Ammon's horn (tissue), 1 donor: ENCODE results near the gene MADD.
"Not testable (repeated sequence)": the region's sequence is repeated elsewhere in the genome, so short reads cannot be mapped to it uniquely, and the experiment has no call there.

Experiments used
- DNase-seq: peaks from one replicate; pipeline ENCODE4 v3.0.0-alpha.2; 2016; ENCODE audit warnings: low spot score

Gene MADD

DNA sequence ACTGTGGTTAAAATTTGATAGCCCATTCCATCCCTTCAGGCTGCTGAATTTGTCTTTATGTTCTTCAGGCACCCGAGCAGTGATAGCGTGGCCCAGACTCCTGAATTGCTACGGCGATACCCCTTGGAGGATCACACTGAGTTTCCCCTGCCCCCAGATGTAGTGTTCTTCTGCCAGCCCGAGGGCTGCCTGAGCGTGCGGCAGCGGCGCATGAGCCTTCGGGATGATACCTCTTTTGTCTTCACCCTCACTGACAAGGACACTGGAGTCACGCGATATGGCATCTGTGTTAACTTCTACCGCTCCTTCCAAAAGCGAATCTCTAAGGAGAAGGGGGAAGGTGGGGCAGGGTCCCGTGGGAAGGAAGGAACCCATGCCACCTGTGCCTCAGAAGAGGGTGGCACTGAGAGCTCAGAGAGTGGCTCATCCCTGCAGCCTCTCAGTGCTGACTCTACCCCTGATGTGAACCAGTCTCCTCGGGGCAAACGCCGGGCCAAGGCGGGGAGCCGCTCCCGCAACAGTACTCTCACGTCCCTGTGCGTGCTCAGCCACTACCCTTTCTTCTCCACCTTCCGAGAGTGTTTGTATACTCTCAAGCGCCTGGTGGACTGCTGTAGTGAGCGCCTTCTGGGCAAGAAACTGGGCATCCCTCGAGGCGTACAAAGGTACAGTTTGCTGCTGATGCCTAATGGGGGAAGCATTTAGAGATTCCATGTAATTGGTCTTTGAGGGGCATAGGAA lies 4.7 kb downstream of the MADD start:
- DNase-seq, result no peak

DNA sequence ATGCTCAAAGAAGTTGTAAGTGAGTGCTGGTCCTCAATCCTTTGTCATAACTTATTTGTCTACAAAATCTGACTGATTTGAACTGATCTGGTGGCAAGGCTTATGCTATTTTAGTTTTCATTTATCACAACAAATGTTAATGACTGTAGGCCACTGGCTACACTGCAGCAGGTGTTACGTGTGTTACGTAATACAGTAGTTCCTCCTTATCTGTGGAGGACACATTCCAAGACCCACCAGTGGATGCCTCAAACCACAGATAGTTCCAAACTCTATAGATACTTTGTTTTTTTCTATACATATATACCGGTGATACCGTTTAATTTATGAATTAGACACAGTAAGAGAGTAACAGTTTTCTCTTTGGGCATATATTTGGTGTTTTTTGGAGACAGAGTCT lies 7.0 kb downstream of the MADD start:
- DNase-seq, result no peak

DNA sequence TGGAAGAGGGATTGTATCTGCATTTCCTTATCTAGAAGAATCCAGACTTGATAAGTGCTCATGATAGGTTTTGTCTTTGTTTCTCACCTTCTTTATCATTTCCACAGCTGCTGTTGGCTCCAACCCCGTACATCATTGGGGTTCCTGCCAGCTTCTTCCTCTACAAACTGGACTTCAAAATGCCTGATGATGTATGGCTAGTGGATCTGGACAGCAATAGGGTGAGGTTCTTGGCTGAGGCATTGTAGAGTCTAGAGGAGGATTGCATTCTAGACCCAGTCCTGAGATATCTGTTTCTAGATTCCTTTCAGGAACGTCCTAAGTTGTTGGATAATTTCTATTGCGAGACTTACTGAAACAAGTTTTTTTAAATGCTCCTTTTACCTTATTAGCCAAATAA lies 8.1 kb downstream of the MADD start:
- DNase-seq, result no peak

DNA sequence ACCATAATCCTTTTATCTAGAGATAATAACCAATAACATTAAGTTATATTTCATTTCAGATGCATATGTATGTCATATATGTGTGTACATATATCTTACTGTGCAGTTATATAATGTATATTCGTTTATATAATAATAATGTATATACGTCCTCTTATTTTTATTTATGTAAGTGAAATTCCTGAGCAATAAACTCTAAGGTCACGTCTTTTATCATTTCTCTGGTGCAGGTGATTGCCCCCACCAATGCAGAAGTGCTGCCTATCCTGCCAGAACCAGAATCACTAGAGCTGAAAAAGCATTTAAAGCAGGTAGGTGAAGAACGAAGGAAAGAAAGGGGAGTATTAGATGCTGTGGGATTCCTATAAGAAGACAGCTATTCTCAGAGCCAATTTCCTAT lies 8.8 kb downstream of the MADD start:
- DNase-seq, result no peak

DNA sequence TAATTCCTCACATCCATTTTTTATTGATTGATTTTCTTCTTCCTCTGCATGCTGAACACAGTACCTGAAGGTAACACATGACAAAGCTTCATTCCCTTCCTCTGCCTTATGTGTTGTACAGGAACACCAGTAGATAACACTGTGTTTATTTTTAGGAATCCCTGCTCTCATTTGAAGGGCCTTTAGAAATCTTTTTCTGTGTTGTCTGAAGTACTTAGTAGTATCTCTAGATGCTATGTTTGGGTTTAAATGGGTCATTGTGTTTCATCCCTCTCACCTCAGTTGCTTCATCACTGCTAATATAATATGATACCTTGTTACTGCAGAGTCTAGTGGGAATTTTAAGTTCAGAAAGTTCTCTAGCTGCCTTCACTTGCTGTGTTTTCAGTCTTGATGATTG lies 10.2 kb downstream of the MADD start:
- DNase-seq, result no peak

DNA sequence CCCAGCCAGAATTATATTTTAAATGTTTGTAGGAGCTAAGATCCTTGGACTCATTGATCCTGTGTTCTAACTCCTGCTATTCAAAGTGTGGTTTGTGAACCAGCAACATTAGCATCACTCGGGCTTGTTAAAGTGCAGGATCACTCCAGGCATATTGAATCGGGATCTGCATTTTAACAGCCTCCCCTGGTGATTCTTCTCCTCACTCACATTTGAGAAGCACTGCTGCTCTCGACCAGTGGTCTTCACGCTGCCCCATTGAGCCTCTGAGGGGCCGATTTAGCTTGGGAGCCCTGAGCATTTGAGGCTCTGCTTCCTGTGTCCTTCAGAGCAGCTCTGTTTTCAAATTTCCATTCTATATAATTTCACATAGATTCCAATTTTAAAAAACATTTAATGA lies 10.9 kb downstream of the MADD start:
- DNase-seq, result no peak

DNA sequence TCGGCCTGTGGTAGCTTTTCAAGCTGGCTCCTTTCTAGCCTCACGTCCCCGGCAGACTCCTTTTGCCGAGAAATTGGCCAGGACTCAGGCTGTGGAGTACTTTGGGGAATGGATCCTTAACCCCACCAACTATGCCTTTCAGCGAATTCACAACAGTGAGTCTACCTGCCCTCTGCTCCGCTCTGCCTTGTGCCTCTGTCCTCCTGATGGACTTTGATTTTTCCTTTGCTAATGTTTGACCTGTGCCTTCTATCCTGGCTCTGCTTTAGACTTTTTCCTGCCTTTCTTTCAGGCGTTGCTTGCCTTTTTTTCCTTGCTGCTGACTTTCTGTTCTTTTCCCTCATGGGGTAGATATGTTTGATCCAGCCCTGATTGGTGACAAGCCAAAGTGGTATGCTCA lies 12.5 kb downstream of the MADD start:
- no peak for DNase-seq

DNA sequence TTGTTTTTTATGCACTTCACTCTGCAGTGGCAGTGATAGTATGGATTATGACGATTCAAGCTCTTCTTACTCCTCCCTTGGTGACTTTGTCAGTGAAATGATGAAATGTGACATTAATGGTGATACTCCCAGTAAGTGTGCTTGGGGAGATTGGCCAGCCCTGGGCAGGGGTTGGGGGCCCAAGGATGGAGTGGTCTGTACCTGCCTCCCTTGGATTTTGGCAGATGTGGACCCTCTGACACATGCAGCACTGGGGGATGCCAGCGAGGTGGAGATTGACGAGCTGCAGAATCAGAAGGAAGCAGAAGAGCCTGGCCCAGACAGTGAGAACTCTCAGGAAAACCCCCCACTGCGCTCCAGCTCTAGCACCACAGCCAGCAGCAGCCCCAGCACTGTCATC lies 14.2 kb downstream of the MADD start:
- DNase-seq, result no peak

DNA sequence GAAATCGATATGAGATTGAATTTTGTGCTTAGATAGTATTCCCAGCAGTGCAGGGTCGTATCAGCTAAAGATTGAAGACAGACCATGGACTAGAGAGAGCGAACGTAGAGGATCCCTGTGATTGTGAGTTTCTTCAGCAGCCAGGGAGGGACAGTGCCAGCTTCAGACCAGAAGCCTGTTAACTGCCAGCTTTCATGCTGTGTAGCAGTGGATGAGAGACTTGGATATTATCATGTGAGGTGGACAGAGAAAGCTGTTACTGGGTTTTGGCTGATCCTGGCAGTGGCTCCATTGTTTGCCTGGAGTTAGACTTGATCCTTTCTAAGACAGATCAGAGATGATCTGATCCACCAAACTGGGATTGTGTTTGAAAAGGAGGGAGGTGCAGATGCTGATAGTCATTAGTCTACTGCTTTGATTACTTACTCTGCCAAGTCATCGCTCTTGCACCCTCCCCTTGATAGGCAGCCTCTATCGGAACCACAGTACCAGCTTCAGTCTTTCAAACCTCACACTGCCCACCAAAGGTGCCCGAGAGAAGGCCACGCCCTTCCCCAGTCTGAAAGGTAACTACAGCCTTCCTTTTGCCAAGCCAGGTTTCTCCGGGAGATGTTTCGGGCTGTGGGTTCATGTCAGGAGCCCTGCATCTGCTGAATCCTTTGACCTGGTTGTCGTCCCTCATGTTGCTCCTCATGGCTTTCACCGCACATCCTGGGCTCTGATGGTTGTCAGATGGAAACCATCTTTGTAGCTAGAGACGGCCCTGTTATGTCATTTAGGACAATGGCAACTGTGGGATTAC lies 16.2 kb downstream of the MADD start:
- no peak for DNase-seq

DNA sequence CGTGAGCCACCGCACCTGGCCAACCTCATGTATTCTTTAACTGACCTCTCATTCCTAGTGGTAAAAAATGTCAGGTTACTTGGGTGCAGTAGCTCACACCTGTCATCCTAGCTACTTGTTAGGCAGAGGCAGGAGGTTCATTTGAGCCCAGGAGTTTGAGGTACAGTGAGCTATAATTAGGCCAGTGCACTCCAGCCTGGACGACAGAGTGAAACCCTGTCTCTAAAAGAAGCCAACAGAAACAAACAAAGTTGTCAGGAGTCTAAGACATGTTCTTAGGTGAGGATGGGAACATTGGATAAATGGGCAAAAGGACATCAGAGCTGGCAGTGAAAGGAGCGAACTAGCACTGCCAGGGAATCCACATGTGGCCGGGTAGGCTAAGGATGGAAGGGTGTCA lies 18.1 kb downstream of the MADD start:
- no peak for DNase-seq

DNA sequence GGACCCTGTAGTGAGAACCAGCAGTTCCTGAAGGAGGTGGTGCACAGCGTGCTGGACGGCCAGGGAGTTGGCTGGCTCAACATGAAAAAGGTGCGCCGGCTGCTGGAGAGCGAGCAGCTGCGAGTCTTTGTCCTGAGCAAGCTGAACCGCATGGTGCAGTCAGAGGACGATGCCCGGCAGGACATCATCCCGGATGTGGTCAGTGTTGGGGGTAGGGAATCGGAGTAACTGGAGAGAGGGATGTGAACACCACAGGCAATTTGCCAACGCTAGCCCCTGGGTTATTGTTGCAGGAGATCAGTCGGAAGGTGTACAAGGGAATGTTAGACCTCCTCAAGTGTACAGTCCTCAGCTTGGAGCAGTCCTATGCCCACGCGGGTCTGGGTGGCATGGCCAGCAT lies 19.9 kb downstream of the MADD start:
- DNase-seq, result no peak

DNA sequence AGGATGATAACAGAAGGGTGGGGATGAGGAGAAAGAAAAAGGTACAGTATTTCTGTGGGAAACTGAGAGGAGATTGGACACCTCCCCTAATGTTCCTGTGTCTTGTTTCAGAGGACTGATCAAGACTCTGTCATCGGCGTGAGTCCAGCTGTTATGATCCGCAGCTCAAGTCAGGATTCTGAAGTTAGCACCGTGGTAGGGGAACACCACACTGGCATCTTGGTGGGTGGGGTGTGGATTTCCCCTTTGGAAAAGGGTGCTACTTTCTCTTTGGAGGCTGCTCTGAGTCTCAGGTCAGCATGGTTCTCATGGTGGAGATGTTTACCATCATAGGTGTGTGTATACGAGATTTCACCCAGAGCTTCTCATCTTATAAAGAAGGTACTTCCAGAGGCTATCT lies 25.5 kb downstream of the MADD start:
- DNase-seq, result no peak

DNA sequence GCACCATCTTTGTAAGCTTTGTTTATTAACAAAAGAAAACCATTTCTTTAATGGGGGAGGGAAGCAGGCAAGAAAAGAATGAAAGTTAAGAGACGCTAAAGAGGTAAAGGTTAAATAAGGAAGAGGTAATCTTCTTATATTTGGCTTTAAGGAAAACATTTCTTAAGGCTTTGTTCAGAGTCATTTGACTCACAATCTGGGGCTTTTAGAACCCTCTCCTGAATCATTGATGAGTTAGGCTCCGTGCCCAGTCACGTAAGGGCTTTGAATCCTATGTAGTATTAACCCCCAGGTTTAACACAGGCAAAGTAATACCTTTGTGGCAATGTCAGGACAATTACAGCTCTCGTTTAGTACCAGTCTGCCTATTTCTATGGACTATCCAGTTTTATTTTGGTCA lies 26.1 kb downstream of the MADD start:
- no peak for DNase-seq

DNA sequence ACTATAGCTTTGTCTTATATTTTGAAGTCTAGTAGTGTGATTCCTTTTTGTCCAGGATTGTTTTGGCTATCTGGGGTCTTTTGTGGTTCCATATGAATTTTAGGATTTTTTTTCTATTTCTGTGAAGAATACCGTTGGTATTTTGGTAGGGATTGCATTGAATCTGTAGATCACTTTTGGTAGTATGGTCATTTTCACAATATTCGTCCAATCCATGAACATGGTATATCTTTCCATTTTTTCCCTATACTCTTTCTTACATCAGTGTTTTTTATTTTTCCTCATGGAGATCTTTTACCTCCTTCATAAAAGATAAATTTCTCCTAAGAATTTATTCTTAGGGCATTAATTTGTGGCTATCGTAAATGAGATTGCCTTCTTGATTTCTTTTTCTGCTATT lies 29.1 kb downstream of the MADD start:
- DNase-seq, result no peak

DNA sequence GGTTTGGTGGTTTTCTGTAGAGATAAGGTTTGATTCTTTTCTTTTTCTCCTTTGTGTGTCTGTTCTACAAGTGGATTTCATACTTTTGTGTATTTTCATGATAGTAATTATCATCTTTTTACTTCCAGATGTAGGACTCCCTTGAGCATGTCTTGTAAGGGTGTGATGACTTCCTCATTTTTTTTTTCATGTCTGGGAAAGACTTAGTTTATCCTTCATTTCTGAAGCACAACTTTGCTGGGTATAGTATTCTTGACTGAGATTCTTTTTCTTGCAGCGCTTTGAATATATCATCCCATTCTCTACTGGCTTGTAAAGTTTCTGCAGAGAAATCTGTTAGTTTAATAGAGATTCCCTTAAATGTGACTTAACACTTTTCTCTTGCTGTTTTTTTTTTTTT lies 32.9 kb downstream of the MADD start:
- no peak for DNase-seq

DNA sequence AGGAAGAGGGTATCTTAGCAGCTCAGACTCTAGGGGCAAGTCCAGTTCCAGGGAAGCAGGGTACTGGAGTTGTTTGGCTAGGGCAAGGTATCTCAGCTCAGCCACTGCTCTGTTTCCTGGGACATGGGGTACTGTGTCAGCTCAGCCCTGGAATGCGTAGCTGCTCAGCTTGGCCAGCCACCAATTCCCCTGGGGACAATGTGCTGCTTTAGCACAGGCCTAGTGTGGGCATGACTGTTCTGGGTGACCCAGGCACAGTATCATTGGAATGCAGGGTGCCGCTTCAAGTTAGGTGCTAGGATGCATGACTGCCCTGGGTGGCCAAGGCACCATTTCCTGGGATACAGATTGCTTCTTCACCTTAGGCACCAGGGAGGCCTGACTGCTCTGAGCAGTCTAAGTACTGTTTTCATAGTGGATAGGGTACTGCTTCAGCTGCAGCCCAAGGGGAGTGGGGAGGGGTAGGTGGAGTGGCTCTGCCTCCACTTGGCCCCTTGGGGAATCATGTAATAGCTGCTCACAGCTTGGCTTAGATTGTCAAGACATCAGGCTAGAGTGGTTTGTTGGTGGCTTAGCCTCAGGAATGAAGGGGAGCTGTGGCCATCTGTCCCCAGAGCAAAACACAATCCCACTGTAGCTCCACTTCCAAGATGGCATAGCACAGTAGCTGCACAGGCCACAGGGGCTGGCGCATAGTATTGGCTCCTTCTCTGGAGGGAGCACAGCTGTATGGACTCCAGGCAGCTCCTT lies 36.0 kb downstream of the MADD start:
- peak; percentile 85 for DNase-seq

DNA sequence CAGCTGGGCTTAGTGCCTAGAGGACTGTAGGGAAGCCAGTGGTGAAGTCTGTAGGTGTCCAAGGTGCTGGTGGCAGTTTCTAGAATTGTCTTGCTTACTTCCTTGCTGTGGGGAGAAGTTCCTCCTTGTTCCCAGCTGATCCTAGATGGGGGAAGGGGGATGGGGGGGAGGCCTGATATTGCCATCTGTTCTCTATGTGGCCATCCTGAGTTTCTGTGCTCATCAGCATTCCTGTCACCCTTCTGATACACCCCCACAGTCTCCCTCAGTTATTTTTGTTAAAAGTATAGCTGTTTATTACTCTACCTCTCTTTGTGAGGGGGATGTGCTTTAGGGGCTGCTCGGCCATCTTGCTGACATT lies 36.5 kb downstream of the MADD start:
- peak; percentile 41 for DNase-seq

DNA sequence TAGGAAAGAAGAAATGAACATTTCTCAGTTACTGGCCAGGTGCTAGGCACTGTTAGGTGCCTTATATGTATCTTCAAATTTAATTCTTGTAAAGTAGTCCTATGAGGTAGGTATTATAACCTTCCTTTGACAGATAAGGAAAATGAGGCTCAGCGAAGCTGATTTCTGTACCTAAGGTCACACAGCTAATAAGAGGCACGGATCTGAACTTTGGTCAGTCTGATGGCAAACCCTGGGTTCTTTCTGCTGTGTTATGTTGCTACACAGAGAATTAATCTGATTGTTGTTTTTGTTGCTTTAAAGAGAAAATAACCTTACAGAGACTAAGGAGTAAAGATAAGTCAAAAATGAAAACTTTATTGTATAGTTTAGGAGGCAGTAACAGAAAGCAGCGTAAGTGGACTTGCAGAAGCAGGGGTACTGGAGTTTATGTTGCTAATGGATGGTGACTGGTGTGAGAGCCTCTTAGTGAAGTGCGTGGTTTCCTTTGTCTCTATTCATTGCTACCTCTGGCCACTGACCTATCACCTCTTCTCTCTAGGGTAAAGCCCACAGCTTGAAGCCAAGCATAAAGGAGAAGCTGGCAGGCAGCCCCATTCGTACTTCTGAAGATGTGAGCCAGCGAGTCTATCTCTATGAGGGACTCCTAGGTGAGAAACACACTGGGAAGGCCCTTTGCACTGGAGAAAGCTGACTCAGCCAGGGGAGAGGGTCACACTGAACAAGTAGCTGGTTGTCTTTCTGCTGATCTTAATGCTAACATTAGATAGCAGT lies 38.3 kb downstream of the MADD start:
- no peak for DNase-seq

DNA sequence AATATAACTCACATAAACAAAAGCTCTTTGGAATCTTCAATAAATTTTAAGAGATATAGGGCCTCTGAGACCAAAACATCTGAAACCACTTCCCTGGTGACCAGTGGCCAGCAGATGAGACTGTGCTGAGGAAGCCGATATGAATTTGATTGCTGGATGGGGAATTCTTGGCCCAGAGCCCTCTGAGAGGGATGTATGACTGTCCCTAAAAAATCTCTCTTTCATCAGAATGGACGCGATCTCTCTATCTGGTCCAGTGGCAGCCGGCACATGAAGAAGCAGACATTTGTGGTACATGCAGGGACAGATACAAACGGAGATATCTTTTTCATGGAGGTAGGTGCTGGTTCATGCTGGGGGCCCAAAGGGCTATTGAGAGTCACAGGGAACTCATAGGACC lies 45.1 kb downstream of the MADD start:
- no peak for DNase-seq

DNA sequence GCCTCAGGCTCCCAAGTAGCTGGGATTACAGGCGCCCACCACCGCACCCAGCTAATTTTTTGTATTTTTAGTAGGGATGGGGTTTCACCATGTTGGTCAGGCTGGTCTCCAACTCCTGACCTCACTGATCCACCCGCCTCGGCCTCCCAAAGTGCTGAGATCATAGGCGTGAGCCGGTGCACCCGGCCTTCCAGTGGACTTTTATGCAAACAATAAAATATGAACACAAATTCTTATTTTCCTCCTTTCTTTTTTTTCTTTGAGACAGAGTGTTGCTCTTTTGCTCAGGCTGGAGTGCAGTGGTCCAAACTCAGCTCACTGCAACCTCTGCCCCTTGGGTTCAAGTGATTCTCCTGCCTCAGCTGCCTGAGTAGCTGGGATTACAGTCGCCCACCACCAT lies 46.6 kb downstream of the MADD start:
- DNase-seq, result not testable (repeated sequence)

DNA sequence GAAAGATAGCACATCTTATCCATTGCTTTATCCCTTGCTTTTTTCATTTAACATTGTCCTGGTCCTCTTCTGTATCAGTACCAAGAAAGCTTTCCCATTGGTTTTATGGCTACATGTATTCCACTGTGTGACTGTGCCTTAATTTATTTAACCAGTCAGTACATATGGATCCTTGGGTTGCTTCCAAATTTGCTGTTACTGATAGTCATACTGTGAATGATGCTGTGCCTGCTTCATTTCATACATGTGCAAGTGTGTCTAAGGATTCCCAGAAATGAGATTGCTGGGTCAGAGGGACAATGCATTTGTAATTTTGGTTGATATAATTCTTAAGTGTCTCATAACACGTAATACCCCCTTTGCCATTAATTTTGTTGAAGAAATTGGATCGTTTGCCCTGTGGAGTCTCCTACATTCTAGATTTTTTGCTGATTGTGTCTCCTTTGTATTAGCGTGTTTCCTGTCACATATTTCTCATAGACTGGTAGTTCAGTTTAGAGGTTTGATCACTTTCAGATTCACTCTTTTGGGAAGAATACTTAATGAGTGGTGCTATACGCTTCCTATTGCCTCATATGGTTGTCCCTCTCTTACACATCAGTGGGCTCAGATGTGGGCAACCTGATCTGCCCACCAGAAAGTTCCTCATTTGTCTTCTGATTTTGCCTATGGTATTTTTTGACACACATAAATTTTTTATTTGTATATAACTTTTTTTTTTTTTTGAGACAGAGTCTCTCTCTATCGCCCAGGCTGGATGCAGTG lies 47.3 kb downstream of the MADD start:
- no peak for DNase-seq

DNA sequence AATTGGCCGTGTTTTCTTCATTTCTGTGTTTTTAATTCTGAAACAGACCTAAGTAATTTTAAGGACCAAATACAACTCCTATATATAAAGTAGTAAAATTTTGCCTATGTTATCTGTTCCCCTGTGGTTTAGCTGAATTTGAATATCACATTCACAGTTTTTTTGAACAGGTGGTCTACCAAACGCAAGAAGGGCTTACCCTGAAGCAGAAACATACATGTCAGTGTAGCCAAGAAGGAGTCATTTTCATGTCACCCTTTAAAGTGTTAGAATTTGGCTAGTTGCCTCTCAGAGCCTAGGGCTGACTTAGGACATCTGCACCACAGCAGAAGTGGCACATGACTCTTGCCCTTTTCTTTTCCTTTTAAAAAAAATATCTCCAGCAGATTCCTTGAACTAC lies 48.2 kb downstream of the MADD start:
- DNase-seq, result no peak
